GM12875 (cell line): ENCODE results near the gene TTYH2.
A peak's percentile ranks its signal among the peaks of the same experiment; 100 is the strongest.

Experiments
- H3K4me3 ChIP-seq: one replicate; pipeline ENCODE4 v1.5.1; 2011; ENCODE audit warnings: low read depth, low read length, control low read depth
- TF ChIP-seq, protein P1 (sequence below): IDR thresholded peaks from 2 replicates; pipeline ENCODE4 v1.5.1; 2011; ENCODE audit warnings: low read depth, mild to moderate bottlenecking, control low read depth, inconsistent platforms, low read length, moderate library complexity, borderline replicate concordance; ENCODE audit not compliant: insufficient read depth

The TTYH2 gene

GRCh38 chr17:74290340-74290739, 77.0 kb downstream of the TTYH2 start:
- no peak overlapping the region for H3K4me3 ChIP-seq

DNA sequence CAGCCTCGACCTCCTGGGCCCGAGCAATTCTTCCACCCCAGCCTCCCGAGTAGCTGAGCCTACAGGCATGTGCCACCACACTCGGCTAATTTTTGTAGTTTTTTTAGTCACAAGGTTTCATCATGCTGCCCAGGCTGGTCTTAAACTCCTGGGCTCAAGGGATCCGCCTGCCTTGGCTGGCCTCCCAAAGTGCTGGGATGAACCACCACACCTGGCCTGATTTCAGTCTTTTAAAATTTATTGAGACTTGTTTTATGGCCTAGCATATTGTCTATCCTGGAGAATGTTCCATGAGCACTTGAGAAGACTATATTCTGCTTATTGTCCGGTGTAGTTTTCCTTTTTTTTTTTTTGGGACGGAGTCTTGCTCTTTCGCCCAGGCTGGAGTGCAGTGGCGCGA, 79.1 kb downstream of the TTYH2 start:
- no peak overlapping the region for H3K4me3 ChIP-seq
- TF ChIP-seq, protein P1, sequence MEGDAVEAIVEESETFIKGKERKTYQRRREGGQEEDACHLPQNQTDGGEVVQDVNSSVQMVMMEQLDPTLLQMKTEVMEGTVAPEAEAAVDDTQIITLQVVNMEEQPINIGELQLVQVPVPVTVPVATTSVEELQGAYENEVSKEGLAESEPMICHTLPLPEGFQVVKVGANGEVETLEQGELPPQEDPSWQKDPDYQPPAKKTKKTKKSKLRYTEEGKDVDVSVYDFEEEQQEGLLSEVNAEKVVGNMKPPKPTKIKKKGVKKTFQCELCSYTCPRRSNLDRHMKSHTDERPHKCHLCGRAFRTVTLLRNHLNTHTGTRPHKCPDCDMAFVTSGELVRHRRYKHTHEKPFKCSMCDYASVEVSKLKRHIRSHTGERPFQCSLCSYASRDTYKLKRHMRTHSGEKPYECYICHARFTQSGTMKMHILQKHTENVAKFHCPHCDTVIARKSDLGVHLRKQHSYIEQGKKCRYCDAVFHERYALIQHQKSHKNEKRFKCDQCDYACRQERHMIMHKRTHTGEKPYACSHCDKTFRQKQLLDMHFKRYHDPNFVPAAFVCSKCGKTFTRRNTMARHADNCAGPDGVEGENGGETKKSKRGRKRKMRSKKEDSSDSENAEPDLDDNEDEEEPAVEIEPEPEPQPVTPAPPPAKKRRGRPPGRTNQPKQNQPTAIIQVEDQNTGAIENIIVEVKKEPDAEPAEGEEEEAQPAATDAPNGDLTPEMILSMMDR = no peak

More at GRCh38 chr17:74290340-74290739, 77.0 kb downstream of the TTYH2 start:
- TF ChIP-seq, protein P1 = no peak

DNA sequence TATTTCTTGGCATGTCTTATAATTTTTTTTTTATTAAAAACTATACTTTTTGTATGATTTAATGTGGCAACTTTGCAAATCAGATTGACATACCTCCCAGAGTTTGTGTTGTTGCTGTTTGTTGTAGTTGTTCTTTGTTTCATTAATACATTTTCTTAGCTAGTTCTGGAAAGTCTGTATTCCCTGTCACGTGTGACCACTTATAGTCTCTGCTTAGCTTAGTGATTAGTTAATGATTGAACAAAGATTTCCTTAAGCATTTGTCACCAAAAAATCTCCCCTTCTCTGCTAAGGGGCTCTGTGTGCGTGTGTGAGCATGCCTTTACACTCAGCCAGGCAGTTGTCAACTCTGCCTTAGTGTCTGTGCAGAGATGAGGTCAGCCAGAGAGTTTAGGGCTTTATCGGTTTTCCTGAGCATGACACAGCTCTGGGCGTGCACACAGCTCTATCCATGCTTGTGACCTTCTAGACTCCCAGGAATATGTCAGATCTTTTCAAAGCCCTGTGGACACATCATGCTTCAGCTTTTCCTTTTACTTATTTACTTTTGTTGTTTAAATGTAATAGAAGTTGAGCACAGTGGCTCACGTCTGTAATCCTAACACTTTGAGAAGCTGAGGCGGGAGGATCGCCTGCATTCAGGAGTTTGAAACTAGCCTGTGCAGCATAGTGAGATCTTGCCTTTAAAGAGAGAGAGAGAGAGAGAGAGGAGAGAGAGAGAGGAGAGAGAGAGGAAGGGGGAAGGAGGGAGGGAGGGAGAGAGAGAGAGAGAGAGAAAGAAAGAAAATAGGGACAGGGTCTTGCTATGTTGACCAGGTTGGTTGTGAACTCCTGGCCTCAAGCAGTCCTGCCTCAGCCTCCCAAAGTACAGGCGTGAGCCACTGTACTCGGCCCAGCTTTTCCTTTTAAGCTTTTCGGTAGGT, 82.5 kb downstream of the TTYH2 start:
- TF ChIP-seq, protein P1 = no peak
- no peak overlapping the region for H3K4me3 ChIP-seq

DNA sequence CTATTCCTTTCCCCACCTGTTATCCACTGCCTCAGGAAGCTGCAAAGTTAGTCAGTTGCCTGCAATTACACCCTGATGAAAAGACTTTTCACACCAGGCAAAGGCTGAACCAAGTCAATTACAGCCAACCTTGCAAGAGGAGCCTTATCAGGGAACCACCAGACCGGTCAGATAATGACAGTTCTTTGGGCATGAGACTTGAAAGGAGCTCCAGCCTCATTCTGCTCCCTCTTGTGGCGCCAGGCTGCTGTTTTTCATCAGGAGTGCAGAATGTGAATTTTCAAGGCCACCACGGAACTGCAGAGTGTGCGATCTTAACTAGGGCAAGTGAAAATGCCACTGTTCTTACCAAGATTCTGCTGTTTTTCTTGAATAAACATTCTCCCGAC, 83.2 kb downstream of the TTYH2 start:
- TF ChIP-seq, protein P1 = peak; percentile 45; the same call in 1 of the 2 replicates
- H3K4me3 ChIP-seq = no peak overlapping the region

GRCh38 chr17:74297941-74298340, 84.6 kb downstream of the TTYH2 start:
- TF ChIP-seq, protein P1 = no peak
- no peak overlapping the region for H3K4me3 ChIP-seq

DNA sequence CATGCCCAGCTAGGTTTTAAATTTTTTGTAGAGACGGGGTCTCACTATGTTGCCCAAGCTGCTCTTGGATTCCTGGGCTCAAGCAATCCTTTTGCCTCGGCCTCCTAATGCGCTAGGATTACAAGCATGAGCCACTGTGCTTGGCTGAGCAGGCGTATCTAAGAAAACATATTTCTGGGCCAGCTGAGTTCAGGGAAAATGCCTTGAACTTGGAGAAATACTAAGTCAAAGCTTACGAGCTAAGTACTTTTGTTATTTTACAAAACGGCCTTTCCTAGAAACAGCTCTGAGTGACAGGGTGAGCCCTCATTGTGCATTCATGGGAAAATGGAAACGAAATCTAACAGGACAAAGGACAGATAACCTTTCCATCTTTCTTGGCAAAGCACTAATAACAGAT, 85.4 kb downstream of the TTYH2 start:
- no peak overlapping the region for H3K4me3 ChIP-seq
- TF ChIP-seq, protein P1 = no peak
